CD4-positive, alpha-beta T cell (primary cell): ENCODE measurements around the gene PKNOX2. TPM values are rescaled to one million over a fixed set of nuclear protein-coding genes. Genes with fewer than 3 reads are reported as not detected.

Source experiments
- ATAC-seq: fragments of 200-7000 bp; cut with Tn5 transposase; one replicate; pipeline ENCODE4 v1.10.0; 2022; ENCODE audit warnings: mild to moderate bottlenecking; ENCODE audit not compliant: poor library complexity
- CTCF ChIA-PET: fragments of 350-600 bp; sonication (Branson Sonifier 250); formaldehyde crosslinking; loops from one replicate; lab custom pipeline; 2021; ENCODE audit warnings: antibody characterized with exemption, inconsistent platforms; lab: Charles Lee
- POLR2A ChIA-PET: fragments of 350-600 bp; sonication (Branson Sonifier 250); formaldehyde crosslinking; loops from one replicate; lab custom pipeline; 2021; ENCODE audit warnings: antibody characterized with exemption, inconsistent platforms; lab: Charles Lee
- DNase-seq, 14 experiments: peaks; one replicate each; pipeline ENCODE4 v3.0.0-alpha.2; 2013 to 2020; ENCODE audit warnings: mixed read lengths in 2 of 14
- H3K27ac ChIP-seq, 2 donors: one replicate each; pipeline versions ENCODE4 v1.5.1 to v1.7.0; 2013; ENCODE audit warnings: low read length in 2 of 2, low read depth in 1 of 2, mild to moderate bottlenecking in 1 of 2
- H3K27me3 ChIP-seq, 2 experiments: 1 replicate in 1 of 2; 2 replicates in 1 of 2; pipeline versions ENCODE4 v1.6.1 to v1.7.0; 2013; ENCODE audit warnings: low read length in 2 of 2, control low read depth in 1 of 2, mild to moderate bottlenecking in 1 of 2, moderate library complexity in 1 of 2; ENCODE audit not compliant: insufficient read depth in 2 of 2, control insufficient read depth in 1 of 2
- H3K36me3 ChIP-seq: one replicate; pipeline ENCODE4 v1.6.1; 2013; ENCODE audit warnings: low read length, control low read depth; ENCODE audit not compliant: insufficient read depth
- H3K4me1 ChIP-seq: one replicate; pipeline ENCODE4 v1.6.1; 2013; ENCODE audit warnings: low read length, control low read depth; ENCODE audit not compliant: insufficient read depth
- H3K4me3 ChIP-seq: one replicate; pipeline ENCODE4 v1.5.1; 2013; ENCODE audit warnings: mild to moderate bottlenecking, low read length, moderate library complexity
- H3K9me3 ChIP-seq, 2 experiments: 1 replicate in 1 of 2; 2 replicates in 1 of 2; pipeline versions ENCODE4 v1.6.1 to v1.7.0; 2013; ENCODE audit warnings: low read length in 2 of 2, mild to moderate bottlenecking in 2 of 2, control low read depth in 1 of 2, moderate library complexity in 1 of 2; ENCODE audit not compliant: control insufficient read depth in 1 of 2, insufficient read depth in 1 of 2
- H3K27ac Mint-ChIP-seq: one replicate; pipeline ENCODE4 v1.8.0; 2020; ENCODE audit warnings: mixed read lengths
- H3K27me3 Mint-ChIP-seq: one replicate; pipeline ENCODE4 v1.8.0; 2021; ENCODE audit warnings: mixed read lengths
- H3K36me3 Mint-ChIP-seq: one replicate; pipeline ENCODE4 v1.8.0; 2021; ENCODE audit warnings: low read depth, mixed read lengths
- H3K4me1 Mint-ChIP-seq: one replicate; pipeline ENCODE4 v1.8.0; 2021; ENCODE audit warnings: low read depth, mixed read lengths
- H3K4me3 Mint-ChIP-seq: one replicate; pipeline ENCODE4 v1.8.0; 2020; ENCODE audit warnings: mild to moderate bottlenecking, mixed read lengths
- H3K9me3 Mint-ChIP-seq: one replicate; pipeline ENCODE4 v1.8.0; 2020; ENCODE audit warnings: mixed read lengths
- CTCF ChIP-seq: fragments of 200-600 bp; IDR thresholded peaks from one replicate; pipeline ENCODE4 v1.8.0; 2022; ENCODE audit warnings: antibody characterized with exemption, mild to moderate bottlenecking
- intact Hi-C, 2 experiments: fragments of 100-400 bp; cut with DNase I in 1 of 2; cut with micrococcal nuclease in 1 of 2; formaldehyde crosslinking; loops; one replicate each; pipeline versions ENCODE4 v1.15.1 to v1.9.0; 2023 to 2025; cut with DNase I, micrococcal nuclease
- total RNA-seq, 174 experiments: library from RNA in 2 of 174; stranded (reverse) in 2 of 174; gene quantifications; one replicate each; pipeline ENCODE4 v1.2.3 and lab custom pipeline; 2021 to 2026

The PKNOX2 gene
- total RNA-seq, 2 experiments from 2014 or later: not detected

GRCh38 chr11:125446279-125446678 lies 281.7 kb downstream of the PKNOX2 start:
- ChIA-PET CTCF (no interaction called here), POLR2A (no interaction called here)
- Histone ChIP-seq H3K4me1 (no peaks in the 10 kb centered on the region), H3K36me3 (no peaks in the 10 kb centered on the region), H3K9me3 (no peaks in the 10 kb centered on the region), H3K27me3 (peaks cover 6 to 15% of the 10 kb centered on the region in 2 experiments), H3K4me3 (no peak overlapping the region), H3K27ac (no peak overlapping the region)
- TF ChIP-seq CTCF: no peak
- ATAC-seq (no peak), DNase-seq (no peak)
- Mint-ChIP-seq H3K27ac (no peak overlapping the region), H3K36me3 (no peaks in the 10 kb centered on the region), H3K9me3 (no peaks in the 10 kb centered on the region), H3K27me3 (peaks cover 21% of the 10 kb centered on the region), H3K4me1 (no peaks in the 10 kb centered on the region), H3K4me3 (no peak overlapping the region)
- intact Hi-C loops: no loop called here

GRCh38 chr11:125447721-125448120 lies 283.2 kb downstream of the PKNOX2 start:
- H3K9me3 ChIP-seq: no peaks in the 10 kb centered on the region
- intact Hi-C loops: no loop called here
- TF ChIP-seq CTCF: no peak
- no peaks in the 10 kb centered on the region for H3K4me1 ChIP-seq
- H3K27ac Mint-ChIP-seq: no peak overlapping the region
- peaks cover 9% of the 10 kb centered on the region for H3K27me3 Mint-ChIP-seq
- H3K36me3 ChIP-seq: no peaks in the 10 kb centered on the region
- no peak overlapping the region for H3K27ac ChIP-seq
- no peak overlapping the region for H3K4me3 ChIP-seq
- ATAC-seq: no peak
- peaks cover 4% of the 10 kb centered on the region for H3K4me1 Mint-ChIP-seq
- ChIA-PET POLR2A (no interaction called here), CTCF (interaction anchor here (1.1 kb wide), 1 partner anchor 12 kb away, joined by 3 read pairs; no protein-coding TSS in a partner anchor)
- no peak for DNase-seq
- H3K9me3 Mint-ChIP-seq: no peaks in the 10 kb centered on the region
- no peak overlapping the region for H3K4me3 Mint-ChIP-seq
- H3K27me3 ChIP-seq: peaks cover 4 to 7% of the 10 kb centered on the region in 2 experiments
- no peaks in the 10 kb centered on the region for H3K36me3 Mint-ChIP-seq

GRCh38 chr11:125448136-125448535 lies 283.6 kb downstream of the PKNOX2 start:
- Histone ChIP-seq H3K4me1 (no peaks in the 10 kb centered on the region), H3K4me3 (no peak overlapping the region), H3K27ac (no peak overlapping the region), H3K9me3 (no peaks in the 10 kb centered on the region), H3K36me3 (no peaks in the 10 kb centered on the region), H3K27me3 (peaks cover 4 to 7% of the 10 kb centered on the region in 2 experiments)
- H3K4me1 Mint-ChIP-seq: peaks cover 4% of the 10 kb centered on the region
- ChIA-PET CTCF (no interaction called here), POLR2A (no interaction called here)
- ATAC-seq (no peak), DNase-seq (no peak)
- peaks cover 8% of the 10 kb centered on the region for H3K27me3 Mint-ChIP-seq
- intact Hi-C loops: no loop called here
- H3K36me3 Mint-ChIP-seq: no peaks in the 10 kb centered on the region
- no peak overlapping the region for H3K4me3 Mint-ChIP-seq
- H3K27ac Mint-ChIP-seq: no peak overlapping the region
- no peak for TF ChIP-seq CTCF
- H3K9me3 Mint-ChIP-seq: no peaks in the 10 kb centered on the region
